A549 (cell line): Measurements from ENCODE around the gene CX3CL1. TPM values are rescaled to one million over a fixed set of nuclear protein-coding genes. Genes with fewer than 3 reads are reported as not detected.
"Not testable (repeated sequence)": the region's sequence is repeated elsewhere in the genome, so short reads cannot be mapped to it uniquely, and the experiment has no call there.

Source experiments
- ATAC-seq, 2 experiments: fragments of 200-7000 bp in 1 of 2; fragments of >200 bp in 1 of 2; cut with Nextera tagmentation in 1 of 2; cut with Tn5 transposase in 1 of 2; 3 replicates each; pipeline versions ENCODE4 v1.8.0 to v1.9.1; 2018 to 2020; ENCODE audit warnings: mild to moderate bottlenecking in 1 of 2, moderate library complexity in 1 of 2
- CTCF ChIA-PET: fragments of 300-600 bp; sonication (Branson Sonifier 250); formaldehyde crosslinking; extraction: SDS; loops from one replicate; lab custom pipeline; 2021; ENCODE audit warnings: antibody characterized with exemption, inconsistent platforms; lab: Yijun Ruan, JAX
- POLR2A ChIA-PET: fragments of 350-600 bp; formaldehyde crosslinking; extraction: SDS; loops from one replicate; lab custom pipeline; 2021; ENCODE audit warnings: antibody characterized with exemption, inconsistent platforms; lab: Yijun Ruan, JAX
- DNase-seq, 2 experiments: peaks; one replicate each; pipeline versions ENCODE4 v3.0.0 to v3.0.0-alpha.2; 2011 to 2016; ENCODE audit warnings: low read depth in 1 of 2, low spot score in 1 of 2
- FAIRE-seq: peaks from 2 replicates; lab custom pipeline; 2011; peaks lifted over from hg19 to GRCh38; lab: Jason Lieb, UNC
- H3K27ac ChIP-seq, 2 experiments: fragments of >200 bp; sonication (Bioruptor Twin); formaldehyde crosslinking; 3 replicates each; pipeline ENCODE4 v1.5.1; 2016 to 2017
- H3K4me1 ChIP-seq: fragments of >200 bp; sonication (Bioruptor Twin); formaldehyde crosslinking; 3 replicates; pipeline ENCODE4 v1.6.1; 2016
- H3K4me2 ChIP-seq: fragments of >200 bp; sonication (Bioruptor Twin); formaldehyde crosslinking; 3 replicates; pipeline ENCODE4 v1.6.1; 2016
- H3K4me3 ChIP-seq: fragments of >200 bp; sonication (Bioruptor Twin); formaldehyde crosslinking; 3 replicates; pipeline ENCODE4 v1.5.1; 2016
- H3K9me3 ChIP-seq: fragments of >200 bp; sonication (Bioruptor Twin); formaldehyde crosslinking; 3 replicates; pipeline ENCODE4 v1.6.1; 2016
- ATOH8 ChIP-seq: fragments of 250-450 bp; sonication (Bioruptor Pico); IDR thresholded peaks from 2 replicates; pipeline ENCODE4 v1.5.0; 2020; ENCODE audit warnings: low read depth, mild to moderate bottlenecking, moderate library complexity
- CBX2 ChIP-seq: fragments of 200-600 bp; sonication (generic); IDR thresholded peaks from 2 replicates; pipeline ENCODE4 v1.6.1; 2016; ENCODE audit warnings: low read depth, mild to moderate bottlenecking, borderline replicate concordance
- CBX8 ChIP-seq: fragments of 200-600 bp; sonication (generic); IDR thresholded peaks from 2 replicates; pipeline ENCODE4 v1.6.1; 2016
- CHD2 ChIP-seq: fragments of 150-350 bp; IDR thresholded peaks from 2 replicates; pipeline ENCODE4 v1.6.1; 2014; ENCODE audit warnings: low read length; ENCODE audit not compliant: partially characterized antibody
- CHD4 ChIP-seq: fragments of 200-600 bp; sonication (generic); IDR thresholded peaks from 2 replicates; pipeline ENCODE4 v1.6.1; 2016; ENCODE audit warnings: antibody characterized with exemption, mild to moderate bottlenecking, borderline replicate concordance
- HEYL ChIP-seq: fragments of 250-450 bp; sonication (Bioruptor Pico); IDR thresholded peaks from 2 replicates; pipeline ENCODE4 v1.8.0; 2021; ENCODE audit warnings: mild to moderate bottlenecking, moderate library complexity
- HOXB13 ChIP-seq: fragments of 250-450 bp; sonication (Bioruptor Pico); IDR thresholded peaks from 2 replicates; pipeline ENCODE4 v1.5.0; 2020; ENCODE audit warnings: low read depth, mild to moderate bottlenecking, moderate library complexity
- JUN ChIP-seq, 2 experiments: fragments of >200 bp; sonication (Bioruptor Twin); formaldehyde crosslinking; IDR thresholded peaks; 2 replicates in 1 of 2; 3 replicates in 1 of 2; pipeline ENCODE4 v1.6.1; 2016 to 2017
- REST ChIP-seq: fragments of 200-600 bp; sonication (generic); IDR thresholded peaks from 2 replicates; pipeline ENCODE4 v1.6.1; 2016; ENCODE audit warnings: antibody characterized with exemption, mild to moderate bottlenecking, moderate library complexity
- SMC3 ChIP-seq: fragments of >200 bp; sonication (Bioruptor Twin); formaldehyde crosslinking; IDR thresholded peaks from 3 replicates; pipeline ENCODE4 v1.6.1; 2018; ENCODE audit warnings: inconsistent platforms
- USF2 ChIP-seq: fragments of 450-650 bp; IDR thresholded peaks from 2 replicates; pipeline ENCODE4 v1.6.1; 2014; ENCODE audit warnings: antibody characterized with exemption
- ZFP36 ChIP-seq: fragments of 450-650 bp; IDR thresholded peaks from 2 replicates; pipeline ENCODE4 v1.6.1; 2014; ENCODE audit warnings: borderline replicate concordance; ENCODE audit not compliant: partially characterized antibody
- ZSCAN20 ChIP-seq: fragments of 250-450 bp; sonication (Bioruptor Pico); IDR thresholded peaks from 2 replicates; pipeline ENCODE4 v1.8.0; 2022; ENCODE audit warnings: mild to moderate bottlenecking, moderate library complexity
- WGBS: methylation state at CpG from one replicate; pipeline ENCODE4 v1.1.6; 2017; ENCODE audit errors: missing lambda C conversion rate; 5-methylcytosine and 5-hydroxymethylcytosine counted together
- polyA plus RNA-seq, 4 experiments: library from polyadenylated mRNA; depleted of rRNA in 3 of 4; stranded (reverse); fragments of >200 nt; fragmentation: RNase III in 1 of 4; extraction: RNeasy Plus Mini Kit Qiagen cat#74134 plus additional on column Dnase treatment in 1 of 4; gene quantifications; 2 replicates in 3 of 4; 3 replicates in 1 of 4; pipeline ENCODE4 v1.2.3, GENCODE V29; 2011 to 2017

The CX3CL1 gene
- polyA plus RNA-seq, 2 of the 4 experiments (the other 2 are of a cell fraction) = 0.08 to 0.10 TPM

- TF ChIP-seq REST (no peak), JUN (IDR thresholded peaks at IDR 0.05) (no peak), USF2 (no peak), CBX8 (no peak), ATOH8 (CRISPR knock-in tag) (no peak), HEYL (CRISPR knock-in tag) (no peak), SMC3 (no peak), HOXB13 (CRISPR knock-in tag) (no peak)
Measured at GRCh38 chr16:57371494-57372371, 557 bp upstream of the CX3CL1 start (continued).

- TF ChIP-seq ZFP36 (peak; percentile 27), CHD2 (no peak)
- H3K4me3 ChIP-seq = no peak overlapping the region
- FAIRE-seq = no peak
- CTCF ChIA-PET = interaction anchor here (0.8 to 1.8 kb wide), 9 partner anchors 10 to 73 kb away, joined by 3 to 7 read pairs (median 4); no protein-coding TSS in a partner anchor
- ATAC-seq = 0 out of 6 replicates have a peak, but pooled peaks of 1 of the 2 experiments have one; percentile 6
- 71% methylated on average over 9 of the region's 9 CpGs for WGBS
- DNase-seq = no peak
- no peaks in the 10 kb centered on the region for H3K9me3 ChIP-seq
- peaks cover 43% of the 10 kb centered on the region for H3K4me1 ChIP-seq
- peak overlapping the region; percentile 61 for H3K4me2 ChIP-seq
- peak overlapping the region; percentile 32 to 80; a peak in 5 of 6 replicates for H3K27ac ChIP-seq
- POLR2A ChIA-PET = no interaction called here
Measured at GRCh38 chr16:57373117-57373947, 1.0 kb downstream of the CX3CL1 start.

GRCh38 chr16:57374067-57374534 is 1.8 kb downstream of the CX3CL1 start:
- peaks cover 50% of the 10 kb centered on the region for H3K4me1 ChIP-seq
- peak overlapping the region; percentile 32 to 80; a peak in 4 of 6 replicates for H3K27ac ChIP-seq
- DNase-seq (no peak), FAIRE-seq (no peak)
- no peak overlapping the region for H3K4me3 ChIP-seq
- no peak overlapping the region for H3K4me2 ChIP-seq
- no peak for TF ChIP-seq CBX2
- TF ChIP-seq CHD4 = no peak
- TF ChIP-seq ZSCAN20 (CRISPR knock-in tag) = no peak
- TF ChIP-seq, all 56 proteins: peak for 0
- POLR2A ChIA-PET = no interaction called here
- no peak for ATAC-seq
- CTCF ChIA-PET = interaction anchor here (1.0 to 1.8 kb wide), 6 partner anchors 18 to 73 kb away, joined by 3 to 6 read pairs (median 4); no protein-coding TSS in a partner anchor
- WGBS = 68% methylated on average over 9 of the region's 9 CpGs
- H3K9me3 ChIP-seq = no peaks in the 10 kb centered on the region

- POLR2A ChIA-PET = not testable (repeated sequence)
- peaks cover 59% of the 10 kb centered on the region for H3K4me1 ChIP-seq
- CTCF ChIA-PET = interaction anchor here (1.5 to 1.9 kb wide), 6 partner anchors 42 to 74 kb away, joined by 4 to 15 read pairs (median 6); no protein-coding TSS in a partner anchor
Measured at GRCh38 chr16:57374925-57375465, 2.7 kb downstream of the CX3CL1 start.

More at GRCh38 chr16:57374925-57375465, 2.7 kb downstream of the CX3CL1 start:
- WGBS = 80% methylated on average over 8 of the region's 8 CpGs
- H3K4me2 ChIP-seq, H3K9me3 ChIP-seq, ATAC-seq, H3K4me3 ChIP-seq, DNase-seq, FAIRE-seq: not testable (repeated sequence)
- H3K27ac ChIP-seq = 0 out of 6 replicates have a peak overlapping the region, but pooled peaks of 1 of the 2 experiments have one; percentile 2
